Breast epithelium (tissue), 4 donors: ENCODE results near the gene PLEKHA6. TPM values are rescaled to one million over a fixed set of nuclear protein-coding genes. Genes with fewer than 3 reads are reported as not detected.

Experiments
- DNase-seq, 2 donors: peaks; one replicate each; pipeline ENCODE4 v3.0.0-alpha.2; 2019; ENCODE audit warnings: low spot score in 2 of 2
- H3K27ac ChIP-seq, 2 donors: fragments of 200-600 bp; sonication (generic) in 1 of 2; one replicate each; pipeline ENCODE4 v1.5.1; 2016 to 2019; ENCODE audit warnings: mild to moderate bottlenecking in 1 of 2
- H3K27me3 ChIP-seq, 2 donors: fragments of 200-600 bp; sonication (generic) in 1 of 2; one replicate each; pipeline versions ENCODE4 v1.5.1 to v1.6.0; 2017 to 2019; ENCODE audit warnings: control low read depth in 1 of 2, mild to moderate bottlenecking in 1 of 2
- H3K36me3 ChIP-seq: fragments of 200-600 bp; one replicate; pipeline ENCODE4 v1.5.1; 2019
- H3K4me1 ChIP-seq, 2 donors: fragments of 200-600 bp; sonication (generic); one replicate each; pipeline ENCODE4 v1.5.1; 2016 to 2019; ENCODE audit warnings: control low read depth in 1 of 2
- H3K4me3 ChIP-seq, 3 donors: fragments of 200-600 bp; sonication (generic); 1 replicate in 2 of 3; 2 replicates in 1 of 3; pipeline ENCODE4 v1.5.1; 2016 to 2019; ENCODE audit warnings: mild to moderate bottlenecking in 3 of 3, moderate library complexity in 2 of 3
- H3K9me3 ChIP-seq, 2 donors: fragments of 200-600 bp; sonication (generic) in 1 of 2; one replicate each; pipeline ENCODE4 v1.5.1; 2016 to 2019; ENCODE audit warnings: control low read depth in 1 of 2
- POLR2A ChIP-seq: fragments of 450-650 bp; IDR thresholded peaks from one replicate; pipeline ENCODE4 v1.6.1; 2016; ENCODE audit warnings: antibody characterized with exemption, mild to moderate bottlenecking, moderate library complexity
- POLR2AphosphoS5 ChIP-seq, 3 donors: sonication (generic); formaldehyde crosslinking; IDR thresholded peaks; one replicate each; pipeline ENCODE4 v1.6.1; 2017; ENCODE audit warnings: antibody characterized with exemption in 3 of 3
- intact Hi-C: fragments of 100-400 bp; cut with DNase I; formaldehyde crosslinking; loops from one replicate; pipeline ENCODE4 v1.15.1; 2023; ENCODE audit warnings: low total_unique reads
- total RNA-seq, 3 donors: library from RNA; depleted of rRNA; stranded (reverse); fragments of >200 nt; gene quantifications; one replicate each; pipeline ENCODE4 v1.1.0, GENCODE V29; 2016
- TF ChIP-seq, protein P1 (sequence below), 3 donors: fragments of 450-650 bp; IDR thresholded peaks; one replicate each; pipeline ENCODE4 v1.5.1; 2016 to 2017; ENCODE audit warnings: antibody characterized with exemption in 3 of 3, mild to moderate bottlenecking in 3 of 3, moderate library complexity in 3 of 3

The PLEKHA6 gene
- total RNA-seq, 3 donors from 2014 or later, result 1.4 to 34.0 (median 17.7) TPM

DNA sequence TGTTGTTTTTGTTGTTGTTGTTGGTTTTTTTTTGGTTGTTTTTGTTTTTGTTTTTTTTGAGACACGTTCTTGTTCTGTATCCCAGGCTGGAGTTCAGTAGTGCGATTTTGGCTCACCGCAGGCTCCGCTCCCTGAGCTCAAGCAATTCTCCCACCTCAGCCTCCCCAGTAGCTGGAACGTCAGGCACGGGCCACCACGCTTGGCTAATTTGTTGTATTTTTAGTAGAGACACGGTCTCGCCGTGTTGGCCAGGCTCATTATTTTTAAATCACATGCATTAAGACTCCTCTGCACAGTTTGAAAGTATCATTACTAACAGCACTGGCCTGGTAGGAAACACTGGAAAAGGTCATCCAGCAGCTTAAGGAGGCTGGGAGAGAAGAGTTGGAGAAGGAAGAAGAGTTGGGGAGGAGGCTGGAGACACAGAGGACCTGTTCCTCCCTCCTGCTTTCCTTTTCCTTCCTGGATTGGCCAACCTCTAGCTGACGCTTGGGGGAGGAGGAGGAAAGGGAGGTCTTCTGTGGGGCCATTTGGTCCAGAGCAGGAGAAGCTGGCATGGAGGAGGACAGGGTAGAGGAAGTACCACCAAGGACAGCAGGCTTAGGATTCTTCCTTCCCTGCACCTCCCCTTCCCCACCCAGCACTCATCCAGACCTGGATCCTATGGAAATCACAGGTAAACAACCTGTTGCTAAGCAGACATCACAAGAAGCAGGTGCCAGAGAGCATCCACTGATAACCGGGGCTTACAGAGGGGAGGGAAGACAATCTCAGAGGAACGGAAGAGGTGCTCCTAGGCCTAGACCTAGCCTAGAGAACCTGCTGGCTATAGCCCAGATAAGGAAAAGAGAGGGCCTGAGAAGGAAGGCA lies 74.1 kb downstream of the PLEKHA6 start:
- intact Hi-C loops, result no loop called here
- Histone ChIP-seq H3K9me3 (no peaks in the 10 kb centered on the region), H3K36me3 (no peaks in the 10 kb centered on the region), H3K4me1 (peaks cover 0 to 14% of the 10 kb centered on the region in 2 donors), H3K27ac (peak overlapping the region; percentile 90 to 95), H3K4me3 (peak overlapping the region in 2 of 3 donors; percentile 48 to 60), H3K27me3 (no peaks in the 10 kb centered on the region)
- TF ChIP-seq POLR2AphosphoS5 (IDR thresholded peaks at IDR 0.05), result no peak
- DNase-seq, result no peak

DNA sequence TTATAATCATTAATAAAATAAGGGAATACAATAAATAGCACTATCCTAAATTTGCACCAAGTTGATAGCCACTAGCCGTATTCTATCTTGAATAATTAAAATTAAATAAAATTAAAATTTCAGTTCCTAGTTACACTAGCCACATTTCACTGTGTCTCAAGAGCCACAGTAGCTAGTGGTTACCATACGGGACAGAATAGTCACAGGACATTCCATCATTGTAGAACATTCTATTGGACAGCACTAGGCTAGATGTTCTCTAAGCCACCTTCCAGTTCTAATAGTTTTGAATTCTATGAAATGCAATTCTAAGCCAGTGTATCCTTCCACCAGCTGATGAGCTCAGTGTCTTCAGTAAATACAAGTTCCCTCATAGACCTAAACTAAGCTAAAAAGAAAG lies 74.8 kb downstream of the PLEKHA6 start:
- H3K36me3 ChIP-seq, result no peaks in the 10 kb centered on the region
- DNase-seq, result no peak
- H3K27ac ChIP-seq, result peak overlapping the region; percentile 56 to 95
- no peaks in the 10 kb centered on the region for H3K9me3 ChIP-seq
- TF ChIP-seq POLR2AphosphoS5 (IDR thresholded peaks at IDR 0.05) (no peak), POLR2A (no peak)
- TF ChIP-seq, protein P1, sequence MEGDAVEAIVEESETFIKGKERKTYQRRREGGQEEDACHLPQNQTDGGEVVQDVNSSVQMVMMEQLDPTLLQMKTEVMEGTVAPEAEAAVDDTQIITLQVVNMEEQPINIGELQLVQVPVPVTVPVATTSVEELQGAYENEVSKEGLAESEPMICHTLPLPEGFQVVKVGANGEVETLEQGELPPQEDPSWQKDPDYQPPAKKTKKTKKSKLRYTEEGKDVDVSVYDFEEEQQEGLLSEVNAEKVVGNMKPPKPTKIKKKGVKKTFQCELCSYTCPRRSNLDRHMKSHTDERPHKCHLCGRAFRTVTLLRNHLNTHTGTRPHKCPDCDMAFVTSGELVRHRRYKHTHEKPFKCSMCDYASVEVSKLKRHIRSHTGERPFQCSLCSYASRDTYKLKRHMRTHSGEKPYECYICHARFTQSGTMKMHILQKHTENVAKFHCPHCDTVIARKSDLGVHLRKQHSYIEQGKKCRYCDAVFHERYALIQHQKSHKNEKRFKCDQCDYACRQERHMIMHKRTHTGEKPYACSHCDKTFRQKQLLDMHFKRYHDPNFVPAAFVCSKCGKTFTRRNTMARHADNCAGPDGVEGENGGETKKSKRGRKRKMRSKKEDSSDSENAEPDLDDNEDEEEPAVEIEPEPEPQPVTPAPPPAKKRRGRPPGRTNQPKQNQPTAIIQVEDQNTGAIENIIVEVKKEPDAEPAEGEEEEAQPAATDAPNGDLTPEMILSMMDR (IDR thresholded peaks at IDR 0.05), result no peak
- no peak overlapping the region for H3K4me3 ChIP-seq
- H3K4me1 ChIP-seq, result peaks cover 0 to 14% of the 10 kb centered on the region in 2 donors
- intact Hi-C loops, result no loop called here
- H3K27me3 ChIP-seq, result no peaks in the 10 kb centered on the region

DNA sequence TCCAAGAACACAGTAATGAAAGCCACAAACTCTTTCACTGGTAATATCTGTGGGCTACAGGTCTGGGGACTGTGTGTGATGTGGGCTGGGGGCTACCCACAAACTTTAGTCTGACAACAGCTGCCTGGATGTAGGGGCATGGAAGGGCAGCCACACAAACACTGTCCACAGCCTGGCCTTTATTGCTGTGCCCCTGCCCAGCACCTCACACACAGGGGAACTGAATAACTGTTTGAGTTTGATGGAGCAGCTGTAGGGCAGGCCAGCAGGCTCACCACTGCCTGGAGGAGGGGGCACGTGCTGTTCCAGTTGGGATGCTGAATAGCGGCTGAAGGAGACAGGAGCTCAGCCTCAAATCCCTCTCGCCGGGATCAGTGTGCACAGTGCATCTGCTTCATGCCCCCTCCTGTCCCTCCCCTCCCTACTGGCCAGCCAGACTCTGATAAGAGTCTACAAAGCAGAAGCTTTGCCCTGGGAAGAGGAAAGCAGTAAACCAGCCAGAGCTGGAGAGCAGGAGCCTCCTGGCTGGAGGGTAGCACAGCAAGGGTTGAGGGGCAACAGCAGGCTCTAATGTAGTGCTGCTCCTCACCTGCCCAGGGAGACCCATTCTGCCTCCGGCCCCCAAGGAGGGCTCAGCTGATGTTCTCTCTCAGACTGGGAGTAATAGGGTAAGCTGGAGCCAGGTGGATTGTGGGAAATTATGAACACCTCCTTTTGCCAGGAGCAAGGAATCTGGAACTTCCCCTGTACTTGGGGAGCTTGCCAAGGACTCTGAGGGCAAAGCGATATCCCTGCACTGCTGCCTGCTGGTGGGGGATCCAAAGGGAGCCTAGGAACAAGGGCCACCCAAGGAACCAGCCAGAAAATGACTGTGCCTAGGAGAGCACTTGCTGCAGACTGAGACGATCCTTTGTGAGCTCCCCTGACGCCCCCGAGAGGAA lies 75.7 kb downstream of the PLEKHA6 start:
- Histone ChIP-seq H3K27me3 (no peaks in the 10 kb centered on the region), H3K4me1 (peaks cover 0 to 9% of the 10 kb centered on the region in 2 donors), H3K9me3 (no peaks in the 10 kb centered on the region), H3K36me3 (no peaks in the 10 kb centered on the region), H3K27ac (peak overlapping the region; percentile 56 to 95), H3K4me3 (peak overlapping the region in 1 of 3 donors; percentile 5)
- intact Hi-C loops, result no loop called here
- no peak for DNase-seq
- TF ChIP-seq, protein P1 (IDR thresholded peaks at IDR 0.05), result no peak
- TF ChIP-seq POLR2A (no peak), POLR2AphosphoS5 (IDR thresholded peaks at IDR 0.05) (no peak)

DNA sequence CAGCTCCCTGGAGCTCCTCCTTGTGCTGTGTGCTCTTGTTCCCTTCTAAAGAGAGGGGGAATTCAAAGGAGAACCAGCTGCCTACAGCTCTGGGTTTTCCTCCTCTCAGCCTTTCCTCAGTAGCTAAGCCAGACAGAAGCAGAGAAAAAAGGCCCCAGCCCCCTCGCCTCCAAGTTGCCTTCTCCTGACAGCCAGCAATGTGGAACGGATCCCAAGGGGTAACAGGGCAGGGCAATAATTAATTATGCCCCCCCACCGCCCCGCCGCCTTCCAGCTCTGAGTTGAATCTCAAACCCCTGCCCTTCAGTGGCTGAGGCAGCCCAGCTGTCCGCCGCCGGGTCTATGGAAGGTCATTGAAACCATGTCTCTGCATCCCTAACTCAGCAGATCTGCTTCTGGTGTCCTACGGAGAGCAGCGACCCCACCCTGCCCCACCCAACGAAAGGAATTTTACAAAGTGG lies 76.9 kb downstream of the PLEKHA6 start:
- Histone ChIP-seq H3K9me3 (no peaks in the 10 kb centered on the region), H3K27me3 (no peaks in the 10 kb centered on the region), H3K27ac (no peak overlapping the region), H3K4me3 (no peak overlapping the region), H3K4me1 (peaks cover 0 to 3% of the 10 kb centered on the region in 2 donors), H3K36me3 (no peaks in the 10 kb centered on the region)
- TF ChIP-seq POLR2A (no peak), POLR2AphosphoS5 (IDR thresholded peaks at IDR 0.05) (no peak)
- TF ChIP-seq, protein P1 (IDR thresholded peaks at IDR 0.05), result no peak
- intact Hi-C loops, result no loop called here
- DNase-seq, result no peak

DNA sequence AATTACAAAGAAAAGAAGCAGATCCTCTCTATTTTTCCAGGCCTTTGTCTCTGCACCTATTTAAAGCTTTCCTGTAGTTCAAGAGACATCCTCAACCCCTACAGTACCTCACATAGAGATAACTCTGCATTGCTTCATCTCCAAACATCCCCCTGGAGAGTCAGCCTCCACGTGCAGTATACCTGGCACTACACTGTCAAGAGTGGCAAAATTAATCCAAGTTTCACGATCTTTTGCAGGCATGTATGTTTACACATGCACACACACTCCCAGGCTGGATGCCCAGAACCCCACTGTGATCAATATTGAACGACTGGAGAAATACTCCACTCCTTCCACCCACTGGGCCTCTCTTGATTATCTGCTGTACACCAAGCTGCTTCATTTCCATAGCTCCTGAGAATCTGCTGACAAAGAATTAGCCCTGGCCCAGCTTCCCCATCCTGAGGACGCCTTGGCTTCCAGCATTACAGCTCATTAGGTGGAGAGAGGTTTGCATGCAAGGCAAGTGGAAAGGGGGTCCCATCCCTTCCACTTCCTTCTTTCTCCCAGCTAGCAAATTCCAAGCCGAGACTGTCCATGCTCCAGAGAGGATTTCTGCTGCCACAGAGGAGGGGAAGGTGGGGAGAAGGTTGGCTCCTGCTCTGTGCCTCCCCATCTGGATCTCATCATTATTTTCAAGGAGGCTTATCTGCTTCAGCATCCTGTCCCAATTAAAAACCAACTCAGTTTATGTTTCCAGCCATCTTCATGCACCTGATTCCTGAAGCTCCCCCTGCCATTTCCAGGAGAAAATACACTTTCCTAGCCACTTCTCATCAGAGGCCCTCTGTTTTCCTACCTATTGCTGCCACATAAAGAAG lies 79.4 kb downstream of the PLEKHA6 start:
- DNase-seq, result no peak

More for the DNA sequence above, 79.4 kb downstream of the PLEKHA6 start:
- intact Hi-C loops, result no loop called here
- TF ChIP-seq POLR2A (no peak), POLR2AphosphoS5 (IDR thresholded peaks at IDR 0.05) (no peak)
- TF ChIP-seq, protein P1 (IDR thresholded peaks at IDR 0.05), result no peak
- H3K4me3 ChIP-seq, result no peak overlapping the region
- peaks cover 0 to 19% of the 10 kb centered on the region in 2 donors for H3K4me1 ChIP-seq
- H3K36me3 ChIP-seq, result no peaks in the 10 kb centered on the region
- no peaks in the 10 kb centered on the region for H3K27me3 ChIP-seq
- no peaks in the 10 kb centered on the region for H3K9me3 ChIP-seq
- H3K27ac ChIP-seq, result no peak overlapping the region
